ENCODE measurements around the gene NANOS3.

Gene NANOS3

GRCh38 chr19:13864667-13865570, 12.0 kb upstream of the NANOS3 start:
- no peak for DNase-seq (ENCODE audit: low read depth in 3 of 3, low spot score in 1 of 3)

DNA sequence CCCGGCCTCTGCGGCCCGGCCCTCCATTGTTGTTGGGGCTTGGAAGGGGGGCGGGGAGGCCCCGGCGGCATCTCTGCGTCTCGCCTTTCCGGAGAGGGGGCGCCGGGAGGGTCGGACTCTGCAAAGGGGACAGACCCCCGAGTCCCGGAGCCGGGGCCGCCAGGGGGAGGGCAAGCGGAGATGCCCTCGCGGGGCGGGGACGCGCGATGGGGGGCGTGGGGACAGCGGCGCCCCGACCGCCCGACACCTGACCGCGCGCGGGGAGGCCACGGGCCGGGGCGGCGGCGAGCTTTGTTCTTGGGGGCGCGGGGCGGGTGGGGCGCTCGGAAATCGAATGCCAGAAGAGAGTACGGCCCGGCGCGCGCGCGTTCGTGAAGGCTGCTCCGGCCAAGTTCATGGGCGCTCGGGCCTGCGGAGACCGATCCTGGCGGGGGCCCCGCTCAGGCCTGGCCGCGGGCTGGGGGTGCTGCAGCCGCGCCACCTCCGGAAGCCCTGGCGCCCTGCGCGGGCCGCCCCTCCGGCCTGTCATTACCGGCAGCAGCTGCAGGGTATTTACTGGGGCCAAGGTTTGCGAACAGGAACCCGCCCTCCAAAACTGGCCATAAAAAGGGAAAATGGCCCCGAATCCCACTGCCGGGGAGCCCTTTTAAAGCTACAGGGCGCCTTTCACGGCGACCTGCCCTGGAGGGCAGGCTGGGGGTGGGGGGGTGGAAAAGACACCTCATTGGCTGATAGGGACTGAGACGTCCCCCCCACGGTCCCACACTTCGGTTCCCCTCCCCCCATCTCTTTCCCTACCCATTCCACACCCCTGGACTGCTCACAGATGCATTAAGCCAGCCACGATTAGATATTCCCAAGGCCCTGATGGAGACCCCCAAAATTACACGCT, 11.1 kb upstream of the NANOS3 start:
- no peak for DNase-seq (ENCODE audit: low read depth in 3 of 3, low spot score in 1 of 3)

GRCh38 chr19:13866463-13867046, 10.4 kb upstream of the NANOS3 start:
- no peak for DNase-seq (ENCODE audit: low read depth in 3 of 3, low spot score in 1 of 3)

- DNase-seq (ENCODE audit: low read depth in 3 of 3, low spot score in 1 of 3): no peak
Observed at GRCh38 chr19:13868663-13869062, 8.3 kb upstream of the NANOS3 start.

- no peak for DNase-seq (ENCODE audit: low read depth in 3 of 3, low spot score in 1 of 3)
Observed at GRCh38 chr19:13869281-13869680, 7.7 kb upstream of the NANOS3 start.

- no peak for DNase-seq (ENCODE audit: low read depth in 3 of 3, low spot score in 1 of 3)
Observed at GRCh38 chr19:13870873-13871272, 6.1 kb upstream of the NANOS3 start.

DNA sequence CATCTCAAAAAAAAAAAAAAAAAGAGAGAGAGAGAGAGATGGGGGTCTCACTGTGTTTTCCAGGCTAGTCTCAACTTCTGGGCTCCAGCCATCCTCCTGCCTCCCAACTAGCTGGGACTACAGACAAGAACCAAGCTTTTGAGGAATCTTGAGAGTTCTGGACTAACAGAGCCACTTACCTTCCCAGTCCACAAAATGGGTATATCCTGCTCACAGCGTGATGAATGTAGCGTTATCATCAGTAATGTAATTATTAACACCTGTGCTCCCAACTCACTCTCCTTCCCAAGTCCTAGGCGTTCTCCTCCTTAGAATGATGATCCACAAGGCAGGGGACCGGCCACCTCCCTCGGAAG, 4.6 kb upstream of the NANOS3 start:
- DNase-seq (ENCODE audit: low read depth in 3 of 3, low spot score in 1 of 3): no peak

GRCh38 chr19:13872695-13873389, 4.1 kb upstream of the NANOS3 start:
- DNase-seq (ENCODE audit: low read depth in 3 of 3, low spot score in 1 of 3): no peak

GRCh38 chr19:13873834-13874515, 3.0 kb upstream of the NANOS3 start:
- DNase-seq (ENCODE audit: low read depth in 3 of 3, low spot score in 1 of 3): no peak

DNA sequence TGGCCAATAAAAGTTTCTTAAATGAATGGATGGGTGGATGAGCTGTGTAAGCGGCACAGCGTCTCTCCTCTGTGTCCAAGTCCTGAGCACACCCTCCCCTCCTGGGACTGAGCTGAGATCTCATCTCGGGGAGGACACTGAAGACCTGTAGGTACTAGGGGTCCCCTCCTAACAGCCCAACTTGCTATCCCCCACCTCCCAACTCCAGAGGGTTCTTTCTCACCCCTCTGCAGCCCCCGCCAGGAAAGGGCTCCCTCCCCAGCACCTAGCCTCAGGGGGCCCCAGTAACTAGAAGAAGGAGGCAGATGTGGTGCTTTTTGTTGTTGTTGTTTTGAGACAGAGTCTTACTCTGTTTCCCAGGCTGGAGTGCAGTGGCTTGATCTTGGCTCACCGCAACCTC, 1.1 kb upstream of the NANOS3 start:
- no peak for DNase-seq (ENCODE audit: low read depth in 3 of 3, low spot score in 1 of 3)

GRCh38 chr19:13877303-13877702, 369 bp downstream of the NANOS3 start:
- no peak for DNase-seq (ENCODE audit: low read depth in 3 of 3, low spot score in 1 of 3)

DNA sequence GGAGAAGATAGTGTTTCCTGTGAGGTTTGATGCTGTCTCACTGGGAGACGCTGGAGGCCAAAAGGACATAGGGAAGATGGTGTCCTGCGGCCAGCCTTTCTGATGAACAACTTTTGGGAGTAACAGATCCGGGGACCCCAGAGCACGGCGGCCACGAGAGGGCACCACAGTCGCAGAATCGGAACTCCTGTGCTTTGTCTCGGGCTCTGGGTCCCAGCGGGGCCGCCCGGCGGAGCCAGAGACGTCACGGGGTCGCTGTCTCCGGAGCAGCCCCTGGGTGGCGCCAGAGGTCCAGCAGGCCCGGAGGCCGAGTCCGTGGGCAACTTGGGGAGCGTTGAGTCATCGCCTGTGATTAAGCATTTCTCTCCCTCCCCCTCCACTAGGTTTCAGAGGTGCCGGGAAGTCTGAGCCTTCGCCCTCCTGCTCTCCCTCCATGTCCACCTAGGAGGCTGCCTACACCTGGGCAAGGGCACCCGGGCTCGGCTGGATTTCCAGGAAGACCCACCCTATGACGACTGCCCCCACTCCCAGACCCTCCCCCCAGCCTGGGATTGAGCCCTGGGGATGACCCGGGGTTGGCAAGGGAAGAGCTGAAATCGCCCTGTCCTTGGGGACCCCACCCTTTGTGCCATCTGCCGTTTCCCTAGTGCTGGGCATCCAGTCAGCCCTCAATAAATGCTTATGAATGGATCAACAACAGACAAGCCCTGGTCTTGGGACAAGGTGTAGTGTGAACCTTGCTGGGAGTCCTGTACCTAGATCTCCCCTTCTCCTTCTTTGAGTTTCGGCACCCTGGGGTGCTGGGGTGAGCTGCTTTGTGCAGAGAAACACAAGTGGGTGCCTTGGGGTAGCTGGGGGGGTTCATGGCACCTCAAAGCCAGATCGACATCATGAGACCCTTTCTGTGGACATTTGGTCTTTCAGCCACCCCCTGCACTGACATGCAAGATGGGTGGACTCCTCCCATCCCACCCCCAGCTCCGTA, 3.4 kb downstream of the NANOS3 start:
- peak; percentile 95 to 99 (median 98) for DNase-seq (ENCODE audit: low read depth in 3 of 3, low spot score in 1 of 3)

- DNase-seq (ENCODE audit: low read depth in 3 of 3, low spot score in 1 of 3): no peak
Observed at GRCh38 chr19:13881251-13881691, 4.3 kb downstream of the NANOS3 start.

DNA sequence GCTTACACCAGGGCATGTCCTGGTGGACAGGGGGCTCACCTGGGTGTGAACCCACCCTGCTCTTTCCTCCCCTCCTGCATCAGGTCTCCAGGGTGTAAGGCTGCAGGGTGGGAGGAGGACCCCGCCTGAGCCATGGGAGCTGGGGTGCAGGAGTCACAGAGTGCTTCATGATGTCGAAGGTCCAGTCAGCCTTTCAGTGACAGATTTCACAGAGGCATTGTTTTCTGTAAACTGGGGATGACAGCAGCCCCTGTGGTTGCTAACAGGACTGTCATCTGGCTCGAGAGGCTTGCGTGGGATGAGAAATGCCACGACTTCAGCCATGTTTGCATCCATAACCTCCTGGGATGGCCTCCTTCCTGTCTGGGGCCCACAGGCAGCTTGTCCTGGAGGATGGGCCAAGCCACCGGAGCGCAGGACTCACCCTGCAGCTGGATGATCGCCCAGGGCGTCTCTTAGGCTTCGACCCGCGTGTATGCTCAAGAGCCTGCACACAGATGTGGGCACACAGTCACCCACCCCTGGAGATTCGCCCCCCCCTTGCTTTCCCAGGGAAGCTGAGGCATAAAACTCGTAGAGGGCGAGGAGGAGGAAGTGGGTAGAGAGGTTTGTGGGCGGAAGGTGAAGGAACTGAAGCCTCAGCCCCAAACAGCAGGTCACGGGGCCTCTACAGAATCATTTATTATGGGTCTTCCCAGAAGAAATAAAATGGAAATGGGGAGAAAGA, 4.9 kb downstream of the NANOS3 start:
- no peak for DNase-seq (ENCODE audit: low read depth in 3 of 3, low spot score in 1 of 3)

- no peak for DNase-seq (ENCODE audit: low read depth in 3 of 3, low spot score in 1 of 3)
Observed at GRCh38 chr19:13882419-13882795, 5.5 kb downstream of the NANOS3 start.

DNA sequence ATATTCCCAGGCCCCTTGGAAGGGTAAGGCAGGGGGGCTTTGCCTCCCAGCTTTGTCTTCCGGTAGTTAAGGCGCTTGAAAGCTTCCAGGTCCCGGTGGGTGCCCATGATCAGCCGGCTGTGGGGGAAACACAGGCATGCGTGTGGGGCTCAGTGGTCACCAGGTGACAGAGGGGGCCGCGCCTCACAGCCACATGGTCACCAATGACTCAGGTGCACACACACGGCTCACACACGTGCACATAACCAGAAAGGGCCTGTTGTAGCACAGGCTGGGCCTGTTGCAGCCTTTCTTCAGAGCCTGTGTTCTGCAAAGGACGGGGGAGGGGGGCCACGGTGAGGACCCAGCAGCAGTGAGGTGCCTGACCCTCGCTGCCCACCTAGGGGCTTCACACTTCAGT, 5.9 kb downstream of the NANOS3 start:
- DNase-seq (ENCODE audit: low read depth in 3 of 3, low spot score in 1 of 3): no peak

DNA sequence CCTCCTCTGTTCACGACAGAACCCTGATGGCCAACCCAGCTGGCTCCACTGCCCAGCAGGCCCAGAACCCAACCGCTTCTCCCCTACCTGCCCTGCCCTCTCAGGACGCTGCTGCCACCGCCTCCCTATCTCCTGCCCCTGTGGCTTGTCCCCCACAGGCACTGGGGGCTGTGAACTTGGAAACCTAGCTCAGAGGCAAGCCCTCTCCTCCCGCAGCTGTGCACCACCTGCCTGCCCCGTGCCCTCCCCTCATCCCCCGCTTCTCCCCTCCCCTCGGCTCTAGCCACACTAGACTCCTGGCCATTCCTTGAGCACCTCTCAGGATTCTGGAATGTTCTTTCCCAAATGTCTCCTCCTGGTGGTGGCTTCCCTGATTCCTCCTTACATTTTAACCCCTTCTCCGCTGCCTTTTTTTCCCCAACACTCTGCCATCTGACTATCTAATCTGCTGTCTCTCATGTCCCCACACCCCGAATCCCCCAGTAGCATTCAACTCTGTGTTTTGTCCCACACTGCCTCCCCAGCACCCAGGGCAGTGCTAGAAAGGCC, 6.7 kb downstream of the NANOS3 start:
- DNase-seq (ENCODE audit: low read depth in 3 of 3, low spot score in 1 of 3): no peak

All from stimulated activated CD4-positive, alpha-beta T cell treated with anti-CD3 and anti-CD28 coated beads, TNF-alpha, amount 100 ng/mL, for 1 hour (primary cell).